ENCODE measurements around the gene DCHS1.

GRCh38 chr11:6626971-6627761 lies 28.4 kb downstream of the DCHS1 start:
- TF ChIP-seq POLR2A (IDR thresholded peaks at IDR 0.05) (no peak), CTCF (IDR thresholded peaks at IDR 0.05) (no peak), POLR2AphosphoS5 (IDR thresholded peaks at IDR 0.05) (no peak)
